SK-N-MC (cell line): Measurements from ENCODE around the gene MAP2K7.

ENCODE experiments used
- EZH2 ChIP-seq: fragments of 200-600 bp; sonication (generic); IDR thresholded peaks from one replicate; pipeline ENCODE4 v1.6.1; 2017; ENCODE audit warnings: antibody characterized with exemption
- POLR2AphosphoS5 ChIP-seq: IDR thresholded peaks from 2 replicates; pipeline ENCODE4 v1.6.1; 2012; ENCODE audit warnings: mild to moderate bottlenecking, low read depth, low read length, borderline replicate concordance

- no peak for TF ChIP-seq POLR2AphosphoS5
- TF ChIP-seq EZH2 = no peak
Observed at GRCh38 chr19:7932276-7932929, 28.7 kb downstream of the MAP2K7 start.
